Occipital lobe (tissue), 2 donors: ENCODE data around the gene BZW2. TPM values are rescaled to one million over a fixed set of nuclear protein-coding genes. Genes with fewer than 3 reads are reported as not detected.

ENCODE experiments used
- DNase-seq: peaks from one replicate; lab custom pipeline; 2025; lab: John Stamatoyannopoulos, UW
- total RNA-seq: library from RNA; depleted of rRNA; stranded (reverse); fragments of >200 nt; gene quantifications from one replicate; pipeline ENCODE4 v1.2.3, GENCODE V29; 2014

The BZW2 gene
- total RNA-seq, result 85.2 TPM

DNA sequence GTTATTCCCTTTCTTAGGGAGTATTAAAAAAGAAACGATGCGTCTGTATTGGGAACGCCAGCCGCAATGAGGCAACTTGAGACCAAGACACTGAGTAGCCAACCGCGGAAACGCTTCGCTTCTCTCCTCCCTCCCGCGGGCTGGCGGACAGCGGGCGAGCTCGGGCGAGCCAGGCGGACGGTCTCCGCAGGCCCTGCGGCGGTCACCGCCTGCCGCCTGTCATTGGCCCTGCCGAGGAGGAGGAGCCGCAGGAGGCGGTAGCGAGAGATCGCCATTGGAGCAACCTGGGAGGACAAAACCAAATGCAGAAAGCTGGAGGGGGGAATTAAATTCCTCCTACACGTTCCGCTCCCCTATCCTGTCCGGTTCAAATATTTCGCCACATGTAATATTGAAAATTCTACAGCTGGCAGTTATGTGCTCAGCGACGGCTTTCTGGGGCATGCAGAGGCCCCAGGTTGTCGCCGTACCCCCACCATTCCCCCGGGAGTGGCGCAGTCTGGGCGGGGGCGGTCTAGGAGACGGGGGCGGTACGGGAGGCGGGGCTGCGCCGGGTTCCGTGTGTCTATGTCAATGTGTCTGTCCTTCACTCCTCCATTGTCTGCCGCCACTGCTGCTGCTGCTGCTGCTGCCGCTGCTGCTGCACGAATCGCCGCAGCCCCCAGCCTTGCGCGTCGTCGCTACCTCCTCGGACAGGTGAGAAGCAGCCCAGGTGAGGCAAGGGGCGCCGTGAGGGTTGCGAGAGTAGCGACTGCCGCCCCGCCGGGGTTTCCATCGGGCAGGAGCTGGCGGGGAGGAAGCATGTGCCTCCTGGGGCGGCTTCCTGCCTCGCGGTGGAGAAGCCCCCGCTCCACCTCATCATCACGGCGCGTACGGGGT, at the start of gene BZW2, which contains the start of gene ANKMY2:
TSS of gene BZW2 (plus strand) at position 589 of the 879 bp plus-strand sequence. CDS start 19,263 bp downstream, outside the sequence.
TSS of gene ANKMY2 (minus strand) at position 162 of the 879 bp plus-strand sequence. CDS start 181 bp downstream, outside the sequence.
- peak; percentile 88 for DNase-seq

DNA sequence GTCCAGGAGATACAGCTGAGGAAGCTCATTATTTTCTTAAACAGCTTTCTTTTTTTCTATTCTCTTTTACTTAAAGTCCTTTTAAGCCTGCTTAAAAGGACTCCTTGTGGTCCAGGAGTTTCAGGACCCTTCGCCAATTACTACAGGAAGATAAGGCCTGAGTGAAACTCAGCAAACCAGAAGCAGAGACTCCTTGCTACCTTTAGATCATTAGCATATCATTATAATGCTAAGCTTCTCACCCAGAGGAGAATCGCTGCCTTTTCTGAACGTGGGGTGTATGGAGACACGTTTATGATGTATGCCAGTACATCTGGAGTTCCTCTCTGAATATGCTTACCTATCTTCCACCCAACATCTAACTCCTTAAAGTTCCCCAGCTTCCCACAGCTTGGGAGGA, 48.0 kb upstream of the BZW2 start:
- no peak for DNase-seq

- no peak for DNase-seq
Measured at GRCh38 chr7:16599860-16600259, 46.1 kb upstream of the BZW2 start.

DNA sequence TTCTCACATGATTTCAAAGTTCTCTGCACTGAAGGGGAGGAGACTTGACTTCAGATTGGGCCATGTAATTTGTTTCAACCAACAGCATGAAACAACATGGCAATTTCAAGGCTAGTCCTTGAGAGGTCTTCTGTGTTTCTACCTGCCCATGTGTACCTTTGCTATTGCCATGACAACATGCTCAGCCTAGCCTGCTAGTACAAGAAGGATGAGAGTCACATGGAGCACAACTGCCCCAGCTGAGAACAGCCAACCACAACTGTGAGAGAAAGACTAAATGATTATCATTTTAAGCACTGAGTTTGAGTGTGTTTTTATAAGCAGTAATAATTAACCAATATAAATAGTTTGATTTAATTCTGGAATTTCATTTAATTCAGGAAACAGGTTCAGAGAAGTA, 42.3 kb upstream of the BZW2 start:
- no peak for DNase-seq

GRCh38 chr7:16604054-16604453, 41.9 kb upstream of the BZW2 start:
- DNase-seq, result no peak

DNA sequence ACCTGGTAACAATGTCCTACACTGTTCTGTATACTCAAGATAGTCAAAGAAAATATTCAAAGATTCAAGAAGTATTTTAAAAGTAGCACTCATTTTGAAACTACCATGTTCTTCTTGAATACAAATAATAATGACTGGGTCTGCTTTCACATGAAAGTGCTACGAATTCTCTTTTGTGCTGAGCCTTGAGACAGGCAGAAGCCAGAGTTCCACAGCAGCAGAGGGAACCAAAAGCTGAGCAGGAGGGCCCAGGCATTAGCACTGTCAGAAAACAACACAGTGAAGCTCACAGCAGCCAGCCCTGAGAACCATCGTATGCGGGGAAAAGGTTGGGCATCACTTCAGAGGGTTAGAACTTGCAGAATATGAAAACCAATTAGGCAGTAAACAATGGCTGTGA, 39.3 kb upstream of the BZW2 start:
- DNase-seq, result no peak

DNA sequence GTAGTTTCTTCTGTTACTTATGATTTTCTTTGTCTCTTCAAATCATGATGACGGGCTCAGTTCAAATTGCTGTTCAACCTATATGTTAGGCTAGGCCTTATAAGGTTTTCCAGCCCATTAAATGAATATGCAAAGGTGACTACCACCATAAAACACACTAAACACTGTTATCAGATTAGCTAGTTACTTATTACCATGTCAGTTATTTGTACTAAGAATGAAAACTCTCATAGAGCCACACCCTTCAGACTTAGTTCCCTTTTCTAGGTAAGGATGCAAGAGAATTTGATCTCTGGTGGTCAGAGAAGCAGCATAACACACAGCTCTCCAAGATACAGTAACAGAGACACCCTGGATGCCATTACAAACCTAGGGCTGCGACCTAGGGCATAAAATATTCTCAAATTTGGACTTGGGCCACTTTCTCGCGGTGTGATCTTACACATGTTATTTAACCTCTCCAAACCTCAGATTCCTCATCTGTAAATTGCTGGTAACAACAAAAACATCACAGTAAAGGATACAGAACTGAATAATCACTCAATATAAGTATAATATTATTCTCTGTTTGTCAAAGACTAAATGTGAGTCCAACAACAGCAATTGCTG, 36.0 kb upstream of the BZW2 start:
- no peak for DNase-seq

DNA sequence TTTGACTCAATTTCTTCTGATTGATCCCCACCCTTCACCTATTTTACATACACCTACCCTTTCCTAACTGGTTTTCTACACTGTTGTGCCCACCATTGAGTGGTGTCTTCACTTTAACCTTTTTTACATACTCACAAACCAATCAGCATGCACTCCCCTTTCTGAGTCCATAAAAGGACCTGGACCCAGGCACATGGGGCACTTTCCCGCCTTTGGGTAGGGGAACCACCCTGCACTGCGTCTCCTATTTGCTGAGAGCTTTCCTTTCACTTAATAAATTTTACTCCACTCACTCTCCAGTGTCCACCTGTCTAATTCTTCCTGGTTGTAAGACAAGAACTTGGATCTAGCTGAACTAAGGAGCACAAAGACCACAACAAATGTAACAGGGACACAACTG, 34.3 kb upstream of the BZW2 start:
- no peak for DNase-seq

DNA sequence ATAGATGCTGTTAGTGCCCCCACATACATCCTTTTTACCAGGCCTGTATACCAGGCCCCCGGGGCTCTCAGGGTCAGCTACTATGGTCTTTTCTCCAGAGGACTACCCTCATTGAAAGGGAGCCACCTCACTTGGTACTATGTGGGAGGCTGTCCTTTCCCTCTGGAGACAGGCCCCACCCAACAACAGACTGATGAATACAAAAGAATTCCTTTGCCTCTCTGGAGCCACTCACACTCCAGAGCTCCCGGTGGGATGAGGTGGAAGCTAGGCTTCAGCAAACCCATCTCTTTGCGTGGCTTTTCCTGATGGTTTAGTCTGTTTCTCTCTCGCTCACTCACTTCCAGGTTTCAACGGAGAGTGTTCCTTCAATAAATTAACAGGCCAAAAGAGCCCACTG, 30.8 kb upstream of the BZW2 start:
- no peak for DNase-seq

DNA sequence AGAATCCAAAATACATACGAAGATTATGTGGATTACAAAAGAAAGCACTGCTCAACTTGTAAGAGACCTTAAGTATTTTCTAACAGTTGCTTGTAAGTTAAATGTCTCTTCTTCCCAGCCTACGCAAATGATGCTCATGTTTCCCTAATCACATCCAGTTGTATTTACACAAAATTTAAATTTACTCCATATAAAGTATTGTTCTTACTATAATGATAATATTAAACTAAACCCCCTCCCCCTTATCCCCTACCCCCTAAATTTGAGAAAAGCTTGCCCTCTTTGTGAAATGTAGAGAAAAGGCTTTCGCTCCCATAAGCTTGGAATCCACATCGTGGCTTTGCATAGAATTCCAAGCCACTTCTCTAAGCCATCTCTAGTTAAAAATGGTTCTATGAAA, 29.9 kb upstream of the BZW2 start:
- no peak for DNase-seq

GRCh38 chr7:16616542-16616941, 29.4 kb upstream of the BZW2 start:
- DNase-seq, result no peak

- DNase-seq, result no peak
Measured at GRCh38 chr7:16619979-16620408, 26.0 kb upstream of the BZW2 start.

DNA sequence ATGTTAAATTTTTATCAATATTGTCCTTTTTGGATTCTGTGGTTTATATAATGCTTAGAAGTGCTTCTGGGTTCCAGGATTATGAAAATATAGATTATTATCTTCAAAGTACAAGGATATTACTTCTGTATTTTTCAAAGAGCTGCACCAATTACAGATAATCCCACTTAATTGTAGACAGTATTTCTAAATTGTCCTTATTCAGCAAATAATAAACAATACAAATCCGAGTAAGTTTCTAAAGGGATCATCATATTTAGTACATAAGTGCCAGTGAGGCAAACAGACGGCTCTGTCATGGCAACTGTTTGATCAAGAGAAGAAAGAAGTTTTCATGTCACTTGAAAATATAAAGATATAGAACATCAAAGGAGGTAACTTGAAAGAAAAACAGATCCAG, 19.6 kb upstream of the BZW2 start:
- DNase-seq, result no peak

GRCh38 chr7:16627236-16627635, 18.7 kb upstream of the BZW2 start:
- no peak for DNase-seq

- no peak for DNase-seq
Measured at GRCh38 chr7:16630654-16631053, 15.3 kb upstream of the BZW2 start.

DNA sequence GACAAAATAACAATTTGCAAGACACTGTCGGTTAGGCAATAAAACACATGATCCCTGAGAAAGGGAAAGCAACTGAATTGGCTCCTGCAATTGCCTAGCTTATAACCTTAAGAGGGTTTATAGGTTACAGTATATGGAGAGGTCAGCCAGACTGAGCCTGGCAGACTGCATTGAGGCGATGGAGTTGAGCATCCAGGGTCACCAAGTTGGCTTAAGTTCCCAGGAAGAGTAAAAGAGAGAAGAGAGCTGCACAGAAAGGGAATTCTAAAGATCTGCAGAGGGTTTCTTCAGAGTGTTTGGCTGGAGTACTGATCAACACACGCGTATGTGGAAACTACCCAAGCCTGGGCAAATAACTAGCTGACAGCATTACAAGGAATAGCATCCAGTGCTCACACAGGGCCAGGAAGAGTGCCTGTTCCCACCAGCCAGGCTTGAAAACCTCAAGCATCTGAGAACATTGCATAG, 11.7 kb upstream of the BZW2 start:
- no peak for DNase-seq

GRCh38 chr7:16636555-16637101, 9.4 kb upstream of the BZW2 start:
- no peak for DNase-seq

DNA sequence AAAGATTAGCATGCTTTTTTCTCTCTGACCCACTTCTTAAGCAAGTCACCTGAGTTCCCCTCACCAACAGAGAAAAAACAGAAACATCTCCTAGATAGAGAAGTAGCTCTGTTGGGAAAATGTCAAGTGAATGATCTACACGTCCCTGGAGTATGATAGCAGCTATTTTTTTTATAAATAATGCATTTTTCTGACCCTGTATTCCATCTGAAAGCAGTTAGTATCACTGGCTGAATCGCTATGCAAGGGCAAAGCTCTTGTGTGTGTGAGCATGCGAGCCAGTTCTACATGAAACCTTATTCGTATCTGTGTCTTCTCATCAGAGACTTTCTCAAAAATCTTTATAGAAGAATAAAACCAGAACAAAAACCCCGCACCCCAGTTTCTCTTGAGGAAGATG, 8.6 kb upstream of the BZW2 start:
- DNase-seq, result no peak

DNA sequence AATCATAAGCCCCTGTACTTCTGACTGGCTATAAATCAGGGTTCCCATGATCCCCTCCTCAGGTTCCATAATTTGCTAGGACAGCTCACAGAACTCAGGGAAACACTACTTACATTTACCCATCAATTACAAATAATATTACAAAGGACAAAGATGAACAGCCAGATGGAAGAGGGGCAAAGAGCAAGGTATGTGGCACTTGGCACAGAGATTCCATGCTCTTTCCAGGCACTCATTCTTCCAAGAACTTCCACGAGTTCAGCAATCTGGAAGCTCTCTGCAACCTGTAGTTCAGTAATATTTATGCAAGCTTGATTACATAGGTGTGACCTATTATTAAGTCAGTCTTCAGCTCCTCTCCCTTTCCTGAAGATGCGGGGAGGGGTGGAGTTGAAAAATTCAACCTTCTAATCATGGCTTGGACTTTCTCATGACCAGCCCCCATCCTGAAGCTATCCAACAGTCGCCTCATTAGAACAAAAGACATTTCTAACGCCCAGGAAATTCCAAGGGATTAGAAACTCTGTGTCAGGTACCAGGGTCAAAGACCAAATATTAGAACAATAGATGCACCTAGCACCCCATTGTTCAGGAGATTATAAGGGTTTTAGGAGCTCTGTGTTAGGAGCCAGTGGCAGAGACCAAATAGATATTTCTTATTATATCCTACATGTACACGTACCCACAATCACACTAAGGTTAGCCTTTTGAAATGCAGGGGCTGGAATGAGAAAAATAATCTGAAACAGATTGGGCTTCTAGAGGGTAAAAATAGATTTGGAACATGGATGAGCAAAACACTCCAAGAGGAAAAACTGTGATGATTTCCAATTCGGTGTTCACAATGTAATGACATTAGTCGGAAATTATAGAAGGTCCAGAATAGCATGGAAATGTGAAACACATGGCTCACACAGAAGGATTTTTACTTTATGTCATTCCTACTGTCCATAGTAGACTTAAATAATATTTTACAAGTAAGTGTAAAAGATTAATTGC, 7.4 kb upstream of the BZW2 start:
- DNase-seq, result no peak

DNA sequence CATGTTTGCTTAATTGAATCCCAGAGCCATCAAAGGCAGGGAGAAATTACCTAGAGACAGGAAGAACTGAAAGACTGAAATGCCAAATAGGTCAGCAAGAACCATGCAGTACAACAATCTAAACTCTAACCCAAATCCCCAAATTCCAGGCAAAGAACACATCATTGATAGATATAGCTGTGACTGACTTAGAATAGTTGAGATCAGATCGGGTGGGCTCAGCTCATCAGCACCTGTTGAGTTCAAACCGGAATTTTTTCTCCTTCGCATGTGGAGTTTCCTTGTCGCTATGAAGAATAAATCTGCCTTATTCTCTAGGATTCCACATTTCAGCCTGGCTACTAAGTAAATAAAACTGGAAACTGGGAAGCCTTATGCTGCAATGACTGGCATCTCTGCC, 1.8 kb upstream of the BZW2 start:
- DNase-seq, result no peak
